GM12801 (cell line): ENCODE measurements around the gene ABR.

Experiments
- CTCF ChIP-seq: IDR thresholded peaks from one replicate; pipeline ENCODE4 v1.5.1; 2011; ENCODE audit warnings: control low read depth; ENCODE audit not compliant: insufficient read length; ENCODE audit errors: extremely low read depth

ABR gene

DNA sequence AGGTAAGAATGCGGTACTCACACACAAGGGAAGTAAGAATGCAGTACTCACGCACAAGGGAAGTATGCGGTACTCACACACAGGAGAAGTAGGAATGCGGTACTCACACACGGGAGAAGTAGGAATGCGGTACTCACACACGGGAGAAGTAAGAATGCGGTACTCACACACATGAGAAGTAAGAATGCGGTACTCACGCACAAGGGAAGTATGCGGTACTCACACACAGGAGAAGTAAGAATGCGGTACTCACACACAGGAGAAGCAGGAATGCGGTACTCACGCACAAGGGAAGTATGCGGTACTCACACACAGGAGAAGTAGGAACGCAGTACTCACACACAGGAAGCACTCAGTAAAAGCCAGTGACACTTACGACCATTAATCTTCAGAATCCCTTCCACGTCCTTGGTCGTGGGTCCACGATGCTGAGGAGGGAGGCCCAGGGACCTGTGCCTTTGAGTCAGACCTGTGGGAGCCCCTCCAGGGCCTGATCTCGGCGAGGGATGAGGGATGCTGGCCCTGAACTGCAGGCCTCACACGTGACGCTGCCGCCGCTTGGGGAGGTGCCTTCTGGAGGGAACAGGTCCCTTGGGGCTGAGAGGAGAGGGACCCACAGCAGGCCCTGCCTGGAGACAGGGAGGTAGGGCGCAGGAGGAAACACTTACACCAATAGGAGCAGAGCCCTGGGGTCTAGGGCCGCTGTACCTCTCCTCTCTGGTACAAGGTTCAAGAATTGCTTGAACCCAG, 20.2 kb downstream of the ABR start:
- TF ChIP-seq CTCF: no peak

DNA sequence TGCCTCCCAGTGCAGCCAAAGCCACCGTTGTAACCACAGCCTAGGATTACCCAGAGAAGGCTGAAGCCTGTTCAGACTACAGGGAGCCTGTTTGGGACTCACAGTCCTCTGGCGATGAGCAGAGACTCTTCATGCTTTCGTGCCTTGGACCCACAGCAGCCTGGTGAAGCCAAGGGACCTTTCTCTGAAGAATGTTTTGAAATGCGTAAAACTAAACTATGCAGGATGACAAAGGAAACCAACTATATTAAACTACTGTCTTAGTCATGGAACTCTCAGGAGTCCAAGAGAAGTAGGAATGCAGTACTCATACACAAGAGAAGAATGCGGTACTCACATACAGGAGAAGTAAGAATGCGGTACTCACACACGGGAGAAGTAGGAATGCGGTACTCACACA, 20.9 kb downstream of the ABR start:
- no peak for TF ChIP-seq CTCF

GRCh38 chr17:1156864-1157263, 22.9 kb downstream of the ABR start:
- no peak for TF ChIP-seq CTCF

DNA sequence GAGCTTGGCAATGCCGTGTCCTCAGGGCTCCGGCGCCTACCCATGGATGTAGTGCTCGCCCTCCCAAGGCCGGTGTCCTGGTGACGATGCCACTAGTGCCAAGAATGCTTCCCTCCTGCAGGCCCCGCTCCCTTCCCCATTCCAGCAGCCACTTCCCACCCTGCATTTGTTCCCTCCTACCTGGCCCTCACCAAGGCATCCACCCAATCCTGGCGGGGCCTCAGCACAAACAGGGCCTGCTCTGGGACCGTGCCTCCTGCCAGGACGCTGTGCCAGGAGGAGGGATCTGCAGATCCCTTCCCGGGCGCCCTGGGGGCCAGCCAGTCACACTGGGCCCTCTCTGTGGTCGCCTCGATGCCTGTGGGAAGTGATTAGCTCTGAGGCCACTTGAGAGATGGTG, 25.1 kb downstream of the ABR start:
- no peak for TF ChIP-seq CTCF

DNA sequence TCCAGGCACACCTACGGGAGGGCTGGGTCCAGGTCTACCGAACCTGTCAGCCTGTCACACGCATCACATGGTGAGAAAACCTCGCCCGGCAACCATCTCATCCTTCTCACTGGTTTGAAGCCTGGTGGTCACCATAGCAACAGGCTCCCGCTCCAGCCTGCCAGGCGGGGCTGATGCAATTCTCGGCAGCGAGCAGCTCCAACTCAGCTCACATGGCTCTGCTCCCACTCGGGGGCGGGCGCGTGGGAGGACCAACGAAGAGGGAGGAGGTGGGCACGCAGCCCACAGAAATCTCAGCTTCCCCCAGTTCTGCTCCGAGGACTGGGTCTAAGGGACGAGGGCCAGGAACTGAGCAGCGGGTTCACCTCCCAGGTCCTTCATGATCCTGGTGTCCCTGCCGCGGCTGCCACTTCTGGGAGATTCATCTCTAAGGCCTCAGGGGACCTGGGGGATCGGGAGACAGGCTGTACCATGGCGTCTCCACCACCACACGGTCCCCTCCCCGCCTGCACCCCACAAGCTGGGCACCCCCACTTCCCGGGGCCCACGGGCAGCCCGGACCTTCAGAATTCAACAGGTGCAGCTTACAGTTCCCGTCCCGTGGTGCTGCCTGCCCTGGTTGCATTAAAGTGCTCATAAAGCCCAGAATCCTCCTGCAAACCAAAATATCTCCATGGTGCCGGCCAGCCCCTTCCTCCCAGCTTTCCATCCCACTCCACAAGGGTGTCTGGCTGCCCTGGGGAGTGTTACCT, 25.8 kb downstream of the ABR start:
- TF ChIP-seq CTCF: no peak

DNA sequence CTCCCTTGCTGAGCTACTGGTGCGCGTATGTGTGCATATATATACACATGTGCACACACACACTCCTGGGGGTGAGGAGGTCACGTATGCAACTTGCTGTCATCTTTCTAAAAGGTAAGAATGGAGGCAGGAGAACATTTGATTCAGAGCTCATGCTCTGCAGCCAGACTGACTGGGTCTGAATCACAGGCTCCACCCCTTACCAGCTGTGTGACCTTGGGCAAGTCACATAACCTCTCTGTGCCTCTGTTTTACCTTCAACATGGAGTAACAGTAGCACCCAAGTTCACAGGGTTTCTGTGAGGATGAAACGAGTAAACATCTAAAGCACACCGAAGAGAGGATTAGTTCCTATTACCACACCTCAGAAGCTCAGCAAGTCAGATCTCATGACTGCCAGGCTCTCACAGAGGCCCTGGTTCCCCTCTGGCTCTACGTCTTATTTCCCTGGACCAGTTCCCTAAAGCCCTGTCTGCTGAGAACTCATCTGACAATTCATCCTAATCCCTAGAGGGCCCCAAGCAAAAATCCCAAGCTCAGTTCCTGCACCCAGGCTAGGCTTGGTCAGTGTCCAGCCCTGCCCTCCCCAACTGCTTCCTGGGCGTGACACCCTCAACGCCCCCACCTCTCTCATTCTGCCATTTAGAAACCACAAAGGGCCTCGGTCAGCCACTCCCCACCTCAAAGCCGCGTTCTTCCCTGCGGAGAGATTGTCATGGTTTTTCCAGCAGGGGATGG, 28.7 kb downstream of the ABR start:
- TF ChIP-seq CTCF: no peak

DNA sequence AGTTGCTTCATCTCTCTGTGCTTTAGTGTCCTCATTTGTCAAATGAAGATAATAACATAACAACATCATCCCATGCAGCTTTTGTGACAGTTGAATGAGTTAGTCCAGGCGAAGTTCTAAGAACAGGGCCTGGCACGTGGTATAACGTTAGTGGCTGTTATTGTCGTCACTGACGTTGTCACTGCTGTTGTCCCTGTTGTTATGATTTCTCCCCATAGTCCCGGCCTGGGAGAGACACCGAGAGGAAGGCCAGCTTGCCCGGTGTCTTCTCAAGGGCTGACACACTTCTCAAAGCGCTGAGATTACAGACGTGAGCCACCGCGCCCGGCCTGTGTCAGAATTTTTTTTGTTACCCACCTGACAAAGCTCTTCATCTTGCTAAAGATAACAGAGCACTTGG, 29.9 kb downstream of the ABR start:
- no peak for TF ChIP-seq CTCF
